IPS-NIHi7 (cell line): ENCODE data around the gene MRPL12.
"Not testable (repeated sequence)": the region's sequence is repeated elsewhere in the genome, so short reads cannot be mapped to it uniquely, and the experiment has no call there.

Experiments used
- DNase-seq: peaks from one replicate; pipeline ENCODE4 v3.0.0; 2012; ENCODE audit warnings: mixed read lengths; ENCODE audit errors: extremely low spot score

Gene MRPL12

DNA sequence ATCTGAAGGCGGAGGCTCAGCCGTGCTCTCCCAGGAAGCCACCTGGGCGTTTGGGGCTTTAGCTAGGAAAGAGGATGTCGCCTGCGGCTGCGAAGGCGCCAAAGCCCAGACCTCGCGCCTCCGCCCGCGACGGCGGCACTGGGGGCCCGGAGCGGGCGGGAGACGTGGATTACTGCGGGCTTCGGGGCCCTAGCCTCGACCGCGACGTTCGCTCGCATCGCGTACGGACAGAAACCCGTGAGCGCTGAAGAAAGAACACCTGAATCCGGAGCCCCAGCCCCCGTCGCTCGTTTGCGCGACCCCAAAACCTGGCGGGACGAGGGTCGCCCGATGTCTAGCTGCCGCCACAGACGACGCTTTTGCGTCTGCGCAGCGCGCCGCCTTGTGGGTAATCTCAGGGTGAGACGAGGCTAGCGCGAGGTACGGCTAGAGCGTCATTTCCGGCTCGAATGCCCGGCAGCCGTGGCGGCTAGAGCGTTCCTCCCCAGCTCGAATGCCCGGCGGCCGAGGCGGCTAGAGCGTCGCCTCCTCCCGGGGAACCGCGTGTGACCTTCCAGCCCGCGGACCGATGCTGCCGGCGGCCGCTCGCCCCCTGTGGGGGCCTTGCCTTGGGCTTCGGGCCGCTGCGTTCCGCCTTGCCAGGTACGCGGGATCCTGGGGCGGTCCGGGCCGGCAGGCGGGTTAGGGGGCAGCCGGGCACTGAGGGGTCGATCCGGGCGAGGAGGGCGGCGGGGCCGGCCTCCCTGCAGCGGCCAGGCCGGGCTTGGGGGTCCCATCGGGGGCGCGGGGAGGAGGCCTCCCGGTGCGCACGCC lies at the start of gene MRPL12:
Gene MRPL12, plus strand, starts transcription at position 434 of the 813 bp plus-strand sequence. Its CDS starts 135 bp downstream, at position 569.
- DNase-seq: peak; percentile 98

GRCh38 chr17:81655378-81656117 lies 47.6 kb upstream of the MRPL12 start:
- peak; percentile 15 for DNase-seq

GRCh38 chr17:81656118-81656743 lies 46.9 kb upstream of the MRPL12 start, which contains the start of gene PDE6G:
TSS of gene PDE6G (minus strand) at chr17:81656542. CDS start at chr17:81653305, 3,237 bp downstream.
- peak; percentile 3 for DNase-seq

GRCh38 chr17:81656835-81657234 lies 46.3 kb upstream of the MRPL12 start:
- DNase-seq: peak; percentile 2

DNA sequence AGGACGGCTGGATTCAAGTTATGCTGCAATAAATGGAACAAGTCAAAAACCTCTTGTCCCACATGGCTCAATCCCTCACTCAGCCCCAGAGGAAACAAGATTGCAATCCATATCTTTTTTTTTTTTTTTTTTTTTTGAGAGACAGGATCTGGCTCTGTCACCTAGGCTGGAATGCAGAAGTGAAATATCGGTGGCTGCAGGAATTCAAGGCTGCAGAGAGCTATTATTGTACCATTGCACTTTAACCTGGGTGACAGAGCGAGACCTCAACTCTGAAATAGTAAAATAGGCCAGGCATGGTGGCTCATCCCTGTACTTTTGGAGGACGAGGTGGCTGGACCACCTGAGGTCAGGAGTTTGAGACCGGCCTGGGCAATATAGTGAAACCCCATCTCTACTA lies 44.1 kb upstream of the MRPL12 start:
- no peak for DNase-seq

GRCh38 chr17:81660441-81660840 lies 42.7 kb upstream of the MRPL12 start:
- DNase-seq: no peak

DNA sequence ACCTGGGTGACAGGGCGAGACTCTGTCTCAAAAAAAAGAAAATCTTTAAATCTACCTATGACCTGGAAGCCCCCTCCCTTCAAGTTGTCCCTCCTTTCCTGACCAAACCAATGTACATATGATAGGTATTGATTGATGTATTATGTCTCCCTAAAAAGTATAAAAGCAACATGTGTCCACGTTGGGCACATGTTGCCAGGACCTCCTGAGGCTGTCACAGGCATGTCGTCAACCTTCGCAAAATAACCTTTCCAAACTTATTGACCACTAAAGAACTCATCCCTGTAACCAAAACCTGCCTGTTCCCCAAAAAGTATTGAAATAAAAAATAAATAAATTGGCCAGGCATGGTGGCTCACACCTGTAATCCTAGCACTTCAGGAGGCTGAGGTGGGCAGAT lies 41.2 kb upstream of the MRPL12 start:
- no peak for DNase-seq

- no peak for DNase-seq
Observed at GRCh38 chr17:81664051-81664470, 39.1 kb upstream of the MRPL12 start.

DNA sequence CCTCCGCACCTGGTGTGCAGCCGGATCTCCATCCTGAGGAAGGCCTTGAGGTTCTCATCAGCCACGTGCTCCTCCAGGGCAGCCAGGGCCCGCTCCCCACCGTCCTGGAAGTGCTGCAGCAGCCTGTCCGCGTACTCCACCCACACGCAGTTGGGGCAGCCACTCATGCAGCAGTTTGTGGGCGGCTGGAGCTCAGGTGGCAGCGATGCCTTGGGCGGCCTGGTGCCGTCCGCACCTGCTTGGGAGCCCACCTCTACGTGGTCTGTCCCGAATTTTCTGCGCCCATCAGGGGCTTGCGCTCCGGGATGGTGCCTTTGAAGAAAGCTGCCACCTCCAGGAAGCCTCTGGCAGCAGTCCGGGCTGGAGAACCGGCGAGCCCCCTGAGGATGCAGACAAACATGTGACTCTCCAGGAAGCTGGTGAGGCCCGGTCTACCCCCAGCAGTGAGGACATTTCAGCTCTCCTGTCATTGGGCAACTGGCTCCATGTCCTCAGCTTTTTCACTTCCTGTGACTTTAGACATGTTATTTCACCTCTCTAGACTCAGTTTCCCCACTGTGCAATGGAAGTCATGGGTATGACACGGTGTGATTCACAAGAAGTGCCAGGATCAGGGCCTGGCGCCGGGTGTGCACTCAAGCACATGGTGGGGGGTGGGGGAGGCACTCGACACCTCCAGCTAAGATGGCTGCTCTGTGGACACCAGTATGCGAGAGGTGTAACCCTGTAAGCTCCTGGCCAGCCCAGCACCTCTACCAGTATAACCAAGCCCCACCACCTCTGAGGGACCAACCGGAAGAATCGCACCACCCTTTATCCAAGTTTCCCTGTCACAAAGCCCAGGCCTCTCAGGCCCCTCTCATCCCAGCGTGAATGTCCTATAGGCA lies 37.7 kb upstream of the MRPL12 start:
- DNase-seq: no peak

DNA sequence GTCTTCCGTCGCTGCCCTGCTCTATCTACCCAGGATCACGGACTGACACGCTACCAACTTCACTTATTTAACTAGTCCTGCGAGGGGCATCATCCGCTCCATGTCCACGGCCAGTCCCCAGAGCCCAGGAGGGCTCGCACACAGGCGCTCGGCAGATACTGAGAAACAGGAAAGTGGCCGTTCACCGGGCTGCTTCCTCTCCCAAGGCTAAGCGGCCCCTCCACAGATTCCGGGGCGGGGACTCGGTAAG lies 37.1 kb upstream of the MRPL12 start:
- DNase-seq: peak; percentile 60

- DNase-seq: peak; percentile 98
Observed at GRCh38 chr17:81666342-81667191, 36.6 kb upstream of the MRPL12 start, which contains the start of the genes CCDC137 and OXLD1. TSS of gene CCDC137 (plus strand) at chr17:81666737. CDS start at chr17:81666767, 30 bp downstream. TSS of gene OXLD1 (minus strand) at chr17:81666605. CDS start at chr17:81666577, 28 bp downstream.

GRCh38 chr17:81667754-81668153 lies 35.4 kb upstream of the MRPL12 start:
- no peak for DNase-seq

GRCh38 chr17:81672504-81672903 lies 30.7 kb upstream of the MRPL12 start:
- no peak for DNase-seq

DNA sequence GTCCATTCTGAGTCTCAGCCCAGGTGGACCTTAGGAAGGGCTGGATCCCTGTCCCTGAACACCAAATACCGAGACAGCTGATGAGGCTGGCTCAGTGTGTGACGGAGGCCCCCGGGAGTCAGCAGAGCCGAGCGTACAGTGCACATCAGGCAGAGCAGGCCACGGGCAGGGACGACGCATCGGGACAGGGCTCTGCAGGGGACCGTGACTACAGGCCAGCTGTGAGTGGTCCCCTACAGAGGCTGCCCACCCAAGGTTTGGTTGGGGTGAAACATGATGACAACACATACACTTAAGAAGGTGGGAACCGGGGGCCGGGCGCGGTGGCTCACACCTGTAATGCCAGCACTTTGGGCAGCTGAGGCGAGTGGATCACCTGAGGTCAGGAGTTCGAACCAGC lies 30.2 kb upstream of the MRPL12 start:
- no peak for DNase-seq

DNA sequence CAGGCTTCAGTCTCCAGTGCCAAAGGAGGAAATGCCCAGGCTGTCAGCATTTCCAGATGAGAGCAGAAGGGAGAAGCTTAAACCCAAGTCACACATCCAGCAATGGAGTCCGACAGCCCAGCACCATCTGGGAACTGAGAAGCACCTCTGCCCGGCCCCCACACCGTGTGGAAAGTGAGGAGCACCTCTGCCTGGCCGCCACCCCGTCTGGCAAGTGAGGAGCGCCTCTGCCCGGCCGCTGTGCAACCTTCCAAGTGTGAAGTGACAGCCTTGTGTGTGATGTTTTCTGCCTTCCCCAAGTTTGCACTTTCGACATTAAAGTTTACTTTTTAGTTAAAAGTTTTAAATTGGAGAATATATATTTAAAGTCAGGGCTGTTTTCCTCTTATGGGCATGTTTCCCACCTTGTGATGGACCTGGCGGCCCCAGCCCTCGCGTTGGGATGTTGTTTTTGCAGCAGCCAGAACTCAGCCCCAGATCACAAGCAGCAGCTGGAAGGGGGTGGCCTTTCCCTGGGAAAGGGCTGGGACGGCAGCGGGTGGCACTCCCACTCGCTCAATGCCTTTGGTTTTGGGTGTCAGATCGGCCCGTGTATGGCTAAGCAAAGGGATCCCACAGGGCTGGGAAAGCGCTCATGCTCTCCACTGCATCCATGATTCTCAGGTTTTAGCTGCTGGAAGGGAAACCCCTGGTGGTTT lies 29.5 kb upstream of the MRPL12 start:
- DNase-seq: no peak

DNA sequence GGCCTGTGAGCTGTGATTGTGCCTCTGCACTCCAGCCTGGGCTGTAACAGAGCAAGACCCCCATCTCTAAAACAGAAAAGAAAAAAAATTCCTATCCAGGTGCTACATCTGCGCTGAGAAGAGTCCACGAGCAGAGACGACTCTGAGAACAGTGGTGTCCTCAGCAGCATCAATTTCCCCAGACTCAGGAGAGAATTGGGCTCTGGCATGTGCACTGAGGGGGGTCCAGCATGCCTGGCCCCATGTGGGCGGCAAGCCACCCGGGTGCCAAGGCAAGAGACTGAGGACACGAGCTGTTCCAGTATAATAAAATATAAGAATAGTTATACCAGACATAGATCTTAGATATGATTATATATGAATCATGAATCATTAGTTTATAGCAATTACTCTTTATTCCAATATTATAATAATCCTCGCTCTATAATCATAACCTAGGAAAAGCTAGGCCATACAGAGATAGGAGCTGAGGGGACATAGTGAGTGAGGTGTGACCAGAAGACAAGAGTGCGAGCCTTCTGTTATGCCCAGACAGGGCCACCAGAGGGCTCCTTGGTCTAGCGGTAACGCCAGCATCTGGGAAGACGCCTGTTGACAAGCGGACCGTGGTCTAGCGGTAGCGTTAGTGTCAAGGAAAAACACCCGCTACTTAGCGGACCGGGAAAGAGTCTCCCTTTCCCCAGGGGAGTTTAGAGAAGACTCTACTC lies 27.5 kb upstream of the MRPL12 start:
- not testable (repeated sequence) for DNase-seq

GRCh38 chr17:81676906-81677305 lies 26.3 kb upstream of the MRPL12 start:
- no peak for DNase-seq

DNA sequence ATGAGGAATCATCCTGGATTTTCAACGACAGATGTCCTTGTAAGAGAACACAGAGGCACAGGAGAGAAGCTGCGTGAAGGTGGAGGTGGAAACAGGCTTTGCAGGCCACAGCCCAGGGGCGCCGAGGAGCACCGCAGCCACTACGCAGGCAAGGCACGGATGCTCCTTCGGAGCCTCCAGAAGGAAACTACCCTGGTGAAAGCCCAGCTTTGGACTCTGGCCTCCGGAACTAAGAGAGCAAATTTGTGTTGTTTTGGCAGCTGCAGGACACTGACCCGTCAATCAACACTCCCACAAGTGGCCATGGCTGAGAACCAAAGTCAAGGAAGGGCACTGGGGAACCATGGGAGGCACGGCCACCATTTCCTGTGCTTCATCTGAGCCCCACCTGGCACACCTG lies 23.0 kb upstream of the MRPL12 start:
- no peak for DNase-seq

DNA sequence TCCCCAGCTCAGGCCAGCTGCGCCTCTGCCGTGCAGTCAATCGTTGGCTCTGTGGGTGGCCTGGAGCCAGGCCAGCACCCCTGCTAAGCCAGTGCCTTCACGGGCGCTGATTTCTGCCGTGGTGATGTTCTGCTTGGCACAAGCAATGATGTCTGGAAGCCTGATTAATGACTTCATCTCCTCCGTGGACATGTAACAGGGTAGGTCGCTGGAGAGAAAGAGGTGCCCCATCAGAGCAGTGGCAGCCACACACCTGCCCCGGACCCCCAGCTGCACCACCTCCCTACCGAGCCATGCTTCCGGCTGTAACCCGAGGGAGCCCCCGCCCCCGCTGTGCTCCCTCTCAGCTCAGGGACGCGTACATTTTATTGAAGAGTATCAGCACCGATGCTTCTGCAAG lies 21.5 kb upstream of the MRPL12 start:
- no peak for DNase-seq
